Upper lobe of right lung (tissue), 1 donor: ENCODE measurements around the gene BCAS3. TPM values are rescaled to one million over a fixed set of nuclear protein-coding genes. Genes with fewer than 3 reads are reported as not detected.

Experiments used
- ATAC-seq: fragments of 200-7000 bp; cut with Tn5 transposase; one replicate; pipeline ENCODE4 v1.9.1; 2020; ENCODE audit warnings: mild to moderate bottlenecking, moderate library complexity
- DNase-seq: peaks from one replicate; pipeline ENCODE4 v3.0.0-alpha.2; 2020
- H3K27ac ChIP-seq: fragments of 200-600 bp; one replicate; pipeline ENCODE4 v1.8.0; 2022
- H3K27me3 ChIP-seq: fragments of 200-600 bp; one replicate; pipeline ENCODE4 v1.8.0; 2022; ENCODE audit warnings: mild to moderate bottlenecking
- H3K36me3 ChIP-seq: fragments of 200-600 bp; one replicate; pipeline ENCODE4 v1.8.0; 2022
- H3K4me1 ChIP-seq: fragments of 200-600 bp; one replicate; pipeline ENCODE4 v1.8.0; 2022
- H3K4me3 ChIP-seq: fragments of 200-600 bp; one replicate; pipeline ENCODE4 v1.8.0; 2022; ENCODE audit warnings: mild to moderate bottlenecking
- H3K9me3 ChIP-seq: fragments of 200-600 bp; one replicate; pipeline ENCODE4 v1.8.0; 2022
- CTCF ChIP-seq: fragments of 200-600 bp; IDR thresholded peaks from one replicate; pipeline ENCODE4 v1.8.0; 2022; ENCODE audit warnings: antibody characterized with exemption
- intact Hi-C: fragments of 100-400 bp; cut with DNase I; formaldehyde crosslinking; loops from one replicate; pipeline ENCODE4 v1.11.0; 2022
- total RNA-seq: library from RNA; stranded (reverse); fragmentation: NEBNext Ultra II Directional; extraction: Animal tissue kit (Norgen Biotek cat#: 25700); gene quantifications from one replicate; pipeline ENCODE4 v1.2.1, GENCODE V29; 2021
- donor health status: DM: no; HTN: yes; CAD: no; lungs with severe emphysema.

Gene BCAS3
- total RNA-seq, 1 donor from 2014 or later, result 23.5 TPM

GRCh38 chr17:61289408-61290385 is 612.0 kb downstream of the BCAS3 start:
- TF ChIP-seq CTCF, result no peak
- no peaks in the 10 kb centered on the region for H3K27me3 ChIP-seq
- intact Hi-C loops, result no loop called here
- H3K27ac ChIP-seq, result peak overlapping the region; percentile 44
- no peak for ATAC-seq
- H3K9me3 ChIP-seq, result no peaks in the 10 kb centered on the region
- peaks cover 24% of the 10 kb centered on the region for H3K4me1 ChIP-seq
- H3K4me3 ChIP-seq, result no peak overlapping the region
- DNase-seq, result no peak
- H3K36me3 ChIP-seq, result no peaks in the 10 kb centered on the region

GRCh38 chr17:61291451-61292285 is 614.0 kb downstream of the BCAS3 start:
- H3K4me1 ChIP-seq, result peaks cover 24% of the 10 kb centered on the region
- TF ChIP-seq CTCF, result no peak
- DNase-seq (no peak), ATAC-seq (peak; percentile 59)
- no peak overlapping the region for H3K4me3 ChIP-seq
- H3K27me3 ChIP-seq, result no peaks in the 10 kb centered on the region
- intact Hi-C loops, result no loop called here
- H3K27ac ChIP-seq, result peak overlapping the region; percentile 8
- no peaks in the 10 kb centered on the region for H3K9me3 ChIP-seq
- H3K36me3 ChIP-seq, result no peaks in the 10 kb centered on the region

GRCh38 chr17:61294286-61294685 is 616.6 kb downstream of the BCAS3 start:
- no peaks in the 10 kb centered on the region for H3K36me3 ChIP-seq
- intact Hi-C loops, result no loop called here
- DNase-seq (no peak), ATAC-seq (no peak)
- H3K9me3 ChIP-seq, result no peaks in the 10 kb centered on the region
- H3K4me1 ChIP-seq, result peaks cover 17% of the 10 kb centered on the region
- H3K27me3 ChIP-seq, result no peaks in the 10 kb centered on the region
- no peak overlapping the region for H3K4me3 ChIP-seq
- TF ChIP-seq CTCF, result no peak
- peak overlapping the region; percentile 7 for H3K27ac ChIP-seq

GRCh38 chr17:61294777-61295176 is 617.1 kb downstream of the BCAS3 start:
- H3K4me3 ChIP-seq, result no peak overlapping the region
- peaks cover 12% of the 10 kb centered on the region for H3K4me1 ChIP-seq
- no peaks in the 10 kb centered on the region for H3K9me3 ChIP-seq
- no peaks in the 10 kb centered on the region for H3K27me3 ChIP-seq
- H3K27ac ChIP-seq, result peak overlapping the region; percentile 7
- no peak for TF ChIP-seq CTCF
- peak; percentile 36 for ATAC-seq
- intact Hi-C loops, result no loop called here
- H3K36me3 ChIP-seq, result no peaks in the 10 kb centered on the region
- DNase-seq, result no peak

- no peak overlapping the region for H3K27ac ChIP-seq
- TF ChIP-seq CTCF, result no peak
- H3K9me3 ChIP-seq, result no peaks in the 10 kb centered on the region
- ATAC-seq (no peak), DNase-seq (no peak)
- no peaks in the 10 kb centered on the region for H3K27me3 ChIP-seq
- intact Hi-C loops, result no loop called here
- H3K36me3 ChIP-seq, result no peaks in the 10 kb centered on the region
- no peak overlapping the region for H3K4me3 ChIP-seq
- peaks cover under 1% of the 10 kb centered on the region for H3K4me1 ChIP-seq
Measured at GRCh38 chr17:61296058-61296457, 618.4 kb downstream of the BCAS3 start.
